ENCODE measurements around the gene DDX17.
A peak's percentile ranks its signal among the peaks of the same experiment; 100 is the strongest.
"Not testable (repeated sequence)": the region's sequence is repeated elsewhere in the genome, so short reads cannot be mapped to it uniquely, and the experiment has no call there.

Gene DDX17

GRCh38 chr22:38490915-38491314, 15.2 kb downstream of the DDX17 start:
- DNase-seq, result no peak

GRCh38 chr22:38490475-38490874, 15.6 kb downstream of the DDX17 start:
- DNase-seq, result no peak

- no peak for DNase-seq
Measured at GRCh38 chr22:38489561-38490145, 16.5 kb downstream of the DDX17 start.

- DNase-seq, result no peak
Measured at GRCh38 chr22:38489142-38489541, 17.0 kb downstream of the DDX17 start.

GRCh38 chr22:38487946-38488345, 18.2 kb downstream of the DDX17 start:
- DNase-seq, result no peak

GRCh38 chr22:38485783-38486182, 20.3 kb downstream of the DDX17 start:
- DNase-seq, result no peak

- DNase-seq, result no peak
Measured at GRCh38 chr22:38484244-38484643, 21.9 kb downstream of the DDX17 start.

- no peak for DNase-seq
Measured at GRCh38 chr22:38482662-38483308, 23.3 kb downstream of the DDX17 start.

GRCh38 chr22:38481871-38482332, 24.2 kb downstream of the DDX17 start:
- no peak for DNase-seq

GRCh38 chr22:38481162-38481870, 24.8 kb downstream of the DDX17 start:
- no peak for DNase-seq

GRCh38 chr22:38479096-38479837, 26.8 kb downstream of the DDX17 start:
- DNase-seq, result no peak

GRCh38 chr22:38477585-38477984, 28.5 kb downstream of the DDX17 start:
- no peak for DNase-seq

- no peak for DNase-seq
Measured at GRCh38 chr22:38474003-38474607, 32.0 kb downstream of the DDX17 start.

GRCh38 chr22:38471237-38471636, 34.9 kb downstream of the DDX17 start:
- no peak for DNase-seq

GRCh38 chr22:38470179-38470578, 35.9 kb downstream of the DDX17 start:
- DNase-seq, result not testable (repeated sequence)

- no peak for DNase-seq
Measured at GRCh38 chr22:38469306-38469781, 36.8 kb downstream of the DDX17 start.

- DNase-seq, result no peak
Measured at GRCh38 chr22:38468443-38469305, 37.4 kb downstream of the DDX17 start.

GRCh38 chr22:38467904-38468442, 38.1 kb downstream of the DDX17 start, which contains the start of gene KDELR3:
Gene KDELR3, plus strand, starts transcription at chr22:38468096. Its CDS starts 138 bp downstream, at chr22:38468234.
- peak; percentile 71 for DNase-seq

- DNase-seq, result no peak
Measured at GRCh38 chr22:38467438-38467903, 38.6 kb downstream of the DDX17 start.

- DNase-seq, result no peak
Measured at GRCh38 chr22:38465673-38466490, 40.2 kb downstream of the DDX17 start.
